OCI-M2 (cell line): ENCODE data around the gene CARM1.
"Not testable (repeated sequence)": the region's sequence is repeated elsewhere in the genome, so short reads cannot be mapped to it uniquely, and the experiment has no call there.

Source experiments
- DNase-seq: peaks from one replicate; lab custom pipeline; 2025; ENCODE audit not compliant: unreplicated experiment; lab: John Stamatoyannopoulos, UW

CARM1 gene

GRCh38 chr19:10872546-10873107, 1.3 kb downstream of the CARM1 start:
- DNase-seq, result no peak

GRCh38 chr19:10874024-10874423, 2.7 kb downstream of the CARM1 start:
- DNase-seq, result no peak

GRCh38 chr19:10876459-10877240, 5.3 kb downstream of the CARM1 start:
- no peak for DNase-seq

DNA sequence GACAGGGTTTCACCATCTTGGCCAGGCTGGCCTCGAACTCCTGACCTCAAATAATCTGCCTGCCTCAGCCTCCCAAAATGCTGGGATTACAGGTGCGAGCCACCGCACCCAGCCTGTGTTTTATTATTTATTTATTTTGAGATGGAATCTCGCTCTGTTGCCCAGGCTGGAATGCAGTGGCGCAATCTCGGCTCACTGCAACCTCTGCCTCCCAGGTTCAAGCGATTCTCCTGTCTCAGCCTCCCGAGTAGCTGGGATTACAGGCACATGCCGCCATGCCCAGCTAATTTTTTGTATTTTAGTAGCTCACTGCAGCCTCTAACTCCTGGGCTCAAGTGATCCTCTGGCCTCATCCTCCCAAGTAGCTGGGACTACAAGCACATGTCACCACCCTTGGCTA, 6.3 kb downstream of the CARM1 start:
- DNase-seq, result not testable (repeated sequence)

DNA sequence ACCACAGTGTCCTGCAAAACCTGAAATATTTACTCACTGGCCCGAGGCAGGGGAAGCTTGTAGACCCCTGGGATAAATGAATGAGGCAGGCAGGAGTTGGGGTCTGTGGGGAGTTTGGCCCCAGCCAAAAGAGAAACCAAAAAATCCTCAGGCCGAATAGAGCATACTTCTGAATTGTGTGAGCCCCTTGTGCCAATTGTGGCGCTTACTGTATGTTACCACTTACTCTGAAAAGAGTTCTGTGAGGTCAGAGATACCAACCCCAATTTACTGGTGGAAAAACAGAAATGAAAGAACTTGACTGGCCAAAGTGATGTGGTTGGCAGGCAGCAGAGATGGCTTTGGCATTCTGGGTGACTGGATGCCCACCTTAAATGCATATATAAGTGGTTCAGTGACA, 6.9 kb downstream of the CARM1 start:
- DNase-seq, result no peak

DNA sequence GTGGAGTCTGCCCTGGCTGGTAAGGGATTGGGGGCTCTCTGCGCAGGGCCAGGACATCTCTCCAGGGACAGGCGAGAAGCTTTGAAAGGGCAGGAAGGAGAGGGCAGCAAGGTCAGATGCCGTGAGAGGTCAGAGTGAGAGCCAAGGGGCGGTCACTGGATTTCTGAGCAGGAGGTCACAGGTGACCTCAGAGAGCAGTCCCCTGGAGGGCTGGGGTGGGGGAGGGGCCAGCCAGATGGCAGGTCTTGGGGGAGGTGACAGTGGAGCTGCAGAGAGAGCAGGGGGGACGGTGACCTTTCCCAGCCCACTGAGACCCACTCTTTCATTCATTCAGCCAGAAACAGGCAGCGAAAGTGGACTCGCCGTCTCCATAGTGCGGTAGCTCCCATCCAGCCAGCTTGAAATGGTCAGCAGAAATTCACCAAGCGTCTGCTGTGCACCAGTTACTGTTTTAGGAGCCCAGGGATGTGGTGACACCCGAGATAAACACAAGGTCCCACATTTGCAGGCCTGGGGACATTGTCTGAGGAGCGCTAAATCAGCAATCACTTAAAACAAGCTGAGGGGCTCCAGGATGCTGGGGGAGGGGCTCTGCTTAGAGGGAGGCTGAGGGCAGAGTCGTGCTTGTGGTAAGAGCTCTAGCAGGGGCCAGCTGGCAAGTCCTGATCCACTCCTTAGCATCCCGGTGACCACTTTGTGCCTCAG, 10.2 kb downstream of the CARM1 start:
- DNase-seq, result no peak

- DNase-seq, result no peak
Measured at GRCh38 chr19:10882108-10882457, 10.7 kb downstream of the CARM1 start.

GRCh38 chr19:10884274-10884673, 12.9 kb downstream of the CARM1 start:
- no peak for DNase-seq

DNA sequence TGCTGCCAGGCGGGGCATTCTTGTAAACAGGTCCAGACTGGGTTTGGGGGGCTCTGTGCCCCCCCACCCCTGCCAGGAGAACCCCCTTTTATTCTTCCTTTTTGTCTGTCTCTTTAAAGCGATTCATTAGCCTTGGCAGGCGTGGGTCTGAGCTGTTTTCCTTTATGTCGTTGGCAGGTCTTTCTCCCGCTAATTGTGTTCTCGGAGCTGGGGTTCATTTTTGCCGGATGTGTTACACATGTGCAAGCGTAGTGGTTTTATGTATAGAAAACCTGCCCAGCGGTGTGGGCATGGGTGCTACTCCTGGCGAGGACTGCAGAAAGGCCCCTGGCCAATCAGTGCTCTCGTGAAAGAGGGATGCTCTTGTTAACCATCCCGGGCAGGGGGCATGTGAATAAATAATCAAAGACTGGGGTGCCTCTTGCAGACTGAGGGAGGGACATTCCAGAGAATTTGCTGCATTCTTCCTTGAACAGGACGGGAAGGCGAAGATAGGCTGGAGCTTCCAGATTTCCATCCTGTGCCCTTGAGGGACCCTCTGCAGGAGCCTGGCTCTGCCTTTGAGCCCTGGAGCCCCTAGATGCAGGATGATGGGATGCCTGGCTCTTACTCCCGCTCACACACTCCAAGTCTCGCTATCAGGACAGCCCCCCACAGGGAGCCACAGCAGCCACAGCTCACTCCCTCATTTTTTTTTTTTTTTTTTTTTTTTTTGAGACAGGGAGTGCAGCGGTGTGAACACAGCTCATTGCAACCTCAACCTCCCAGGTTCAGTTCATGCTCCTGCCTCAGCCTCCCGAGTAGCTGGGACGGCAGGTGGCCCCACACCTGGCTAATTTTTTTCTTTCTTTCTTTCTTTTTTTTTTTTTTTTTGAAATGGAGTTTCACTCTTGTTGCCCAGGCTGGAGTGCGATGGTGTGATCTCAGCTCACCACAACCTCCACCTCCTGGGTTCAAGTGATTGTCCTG, 14.1 kb downstream of the CARM1 start:
- no peak for DNase-seq

GRCh38 chr19:10887616-10888367, 16.4 kb downstream of the CARM1 start:
- no peak for DNase-seq

DNA sequence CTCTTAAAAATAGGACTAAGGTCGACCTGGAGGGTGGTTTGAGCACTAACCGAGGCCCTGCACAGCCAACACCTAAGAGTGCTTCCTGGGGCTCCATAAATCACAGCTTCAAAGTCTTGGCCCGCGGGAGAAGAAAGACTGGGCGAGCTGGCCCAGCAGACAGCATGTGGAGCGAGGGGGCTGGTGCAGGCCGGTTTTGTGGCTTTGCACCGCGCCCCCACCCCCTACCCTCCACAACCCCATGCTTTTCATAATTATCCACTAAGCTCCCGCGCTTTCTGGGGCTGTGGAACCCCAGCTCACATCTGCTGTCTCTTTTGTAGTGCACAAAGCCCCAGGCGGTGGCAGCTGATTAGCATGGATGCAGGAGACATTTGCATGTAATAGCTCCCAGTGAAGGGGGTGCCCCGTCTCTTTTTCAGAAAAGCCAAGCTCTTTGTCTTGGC, 17.1 kb downstream of the CARM1 start:
- no peak for DNase-seq

- no peak for DNase-seq
Measured at GRCh38 chr19:10889880-10890279, 18.5 kb downstream of the CARM1 start.

- DNase-seq, result no peak
Measured at GRCh38 chr19:10891405-10892086, 20.2 kb downstream of the CARM1 start.

DNA sequence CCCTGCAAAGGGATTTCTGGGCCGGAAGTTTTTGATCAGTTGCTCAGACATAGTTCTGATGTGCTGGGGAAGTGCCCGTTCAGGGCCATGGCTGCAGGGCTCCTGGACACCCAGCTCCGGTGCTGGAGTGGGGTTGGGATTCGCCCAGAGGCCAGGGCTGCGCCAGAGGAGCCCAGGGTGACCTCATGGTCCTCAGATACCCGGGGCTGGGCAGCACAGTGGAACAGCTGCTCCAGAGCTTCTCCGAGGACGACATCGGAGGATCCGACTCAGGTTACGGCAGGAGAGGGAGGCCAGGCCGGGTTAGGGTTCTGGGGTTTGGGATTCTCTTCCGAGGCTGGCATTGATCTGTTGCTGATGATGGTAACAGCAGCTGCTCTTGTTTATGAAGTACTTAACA, 20.9 kb downstream of the CARM1 start:
- DNase-seq, result no peak

GRCh38 chr19:10894911-10895213, 23.5 kb downstream of the CARM1 start:
- DNase-seq, result no peak

- no peak for DNase-seq
Measured at GRCh38 chr19:10895363-10895762, 24.0 kb downstream of the CARM1 start.

GRCh38 chr19:10895920-10896319, 24.6 kb downstream of the CARM1 start:
- DNase-seq, result no peak

DNA sequence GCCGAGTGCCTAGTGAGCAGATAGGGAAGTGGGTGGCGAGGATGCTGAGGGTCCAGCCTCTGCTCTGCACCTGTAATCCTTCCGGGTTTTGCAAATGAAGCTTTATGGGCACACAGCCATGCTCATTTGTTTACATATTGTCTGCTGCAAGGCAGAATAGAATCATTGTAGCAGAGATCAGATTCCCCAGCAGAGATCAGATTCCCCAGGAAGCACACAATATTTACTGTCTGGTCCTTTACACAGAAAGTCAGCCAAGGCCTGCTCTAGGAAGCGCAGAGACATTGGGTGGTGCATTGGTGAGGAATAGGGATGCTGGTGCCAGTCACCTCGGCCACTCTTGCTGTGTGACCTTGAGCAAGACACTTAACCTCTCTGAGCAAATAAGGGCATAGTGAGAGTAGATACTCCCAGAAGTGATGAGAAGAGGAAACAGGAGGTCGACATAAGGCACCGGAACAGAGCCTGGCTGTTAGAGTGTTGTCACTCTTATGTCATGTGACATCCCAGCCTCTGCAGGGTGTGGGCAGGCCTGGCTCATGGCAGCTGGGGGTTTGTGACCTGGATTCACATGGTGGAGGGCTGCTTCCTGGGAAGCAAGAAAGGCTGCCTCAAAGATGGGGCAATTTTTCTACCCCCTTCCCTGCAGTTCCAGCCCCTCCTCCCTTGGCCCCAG, 25.6 kb downstream of the CARM1 start:
- no peak for DNase-seq

GRCh38 chr19:10898633-10899032, 27.3 kb downstream of the CARM1 start:
- DNase-seq, result no peak
